Measurements from ENCODE around the gene OR5D18. TPM values are rescaled to one million over a fixed set of nuclear protein-coding genes. Genes with fewer than 3 reads are reported as not detected.
"Not testable (repeated sequence)": the region's sequence is repeated elsewhere in the genome, so short reads cannot be mapped to it uniquely, and the experiment has no call there.

Gene OR5D18
- total RNA-seq, result not detected

DNA sequence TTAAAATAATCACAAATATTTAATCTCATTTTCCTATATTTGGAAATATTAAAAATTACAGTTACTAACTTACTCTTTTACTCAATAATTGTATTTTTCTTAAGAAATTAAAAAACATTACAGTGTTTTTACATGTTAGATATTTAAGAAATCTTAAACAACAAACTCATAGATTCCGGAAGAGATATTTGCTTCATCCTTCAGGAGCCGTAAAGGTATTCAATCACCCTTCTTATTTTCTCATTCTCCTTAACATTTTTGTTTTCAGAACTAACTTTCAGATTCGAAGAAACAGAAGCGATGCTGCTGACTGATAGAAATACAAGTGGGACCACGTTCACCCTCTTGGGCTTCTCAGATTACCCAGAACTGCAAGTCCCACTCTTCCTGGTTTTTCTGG is at the start of gene OR5D18:
Gene OR5D18, plus strand, starts transcription at position 301 of the 400 bp plus-strand sequence. Its CDS starts 0 bp downstream, at position 301.
- peaks cover 0 to 4% of the 10 kb centered on the region in 2 donors for H3K36me3 Mint-ChIP-seq (ENCODE audit: insufficient read depth in 2 of 2)
- H3K9me3 Mint-ChIP-seq, result peaks cover 12 to 17% of the 10 kb centered on the region in 2 donors
- ATAC-seq (replicated peaks in 1 of 2) (no peak), DNase-seq (no peak)
- H3K27ac Mint-ChIP-seq, result no peak within 1 kb of the TSS
- no peaks in the 10 kb centered on the region for H3K4me1 Mint-ChIP-seq (ENCODE audit: low read depth)
- H3K27me3 Mint-ChIP-seq (ENCODE audit: low read depth), result no peaks in the 10 kb centered on the region
- no peak within 1 kb of the TSS for H3K4me3 Mint-ChIP-seq

DNA sequence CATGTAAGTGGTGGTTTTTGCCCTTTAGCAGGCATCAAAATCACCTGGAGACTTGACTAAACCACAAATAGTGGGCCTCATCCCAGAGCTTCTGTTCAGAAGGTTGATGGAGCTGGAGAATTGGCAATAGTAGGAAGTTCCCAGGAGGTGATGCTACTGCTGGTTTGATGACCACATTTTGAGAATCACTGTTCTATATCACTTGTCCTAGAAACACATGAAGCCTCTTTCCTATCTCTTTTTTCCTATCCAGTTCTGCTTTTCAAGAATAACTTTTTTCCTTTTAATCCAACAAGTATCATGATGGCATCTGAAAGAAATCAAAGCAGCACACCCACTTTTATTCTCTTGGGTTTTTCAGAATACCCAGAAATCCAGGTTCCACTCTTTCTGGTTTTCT is 46.3 kb upstream of the OR5D18 start, which contains the start of gene OR5D13:
Gene OR5D13, plus strand, starts transcription at position 301 of the 400 bp plus-strand sequence. Its CDS starts 0 bp downstream, at position 301.
- ATAC-seq (replicated peaks in 1 of 2), result no peak
- H3K9me3 Mint-ChIP-seq, result peaks cover 6 to 8% of the 10 kb centered on the region in 2 donors
- no peak for DNase-seq
- no peak within 1 kb of the TSS for H3K4me3 Mint-ChIP-seq
- peaks cover 0 to 2% of the 10 kb centered on the region in 2 donors for H3K36me3 Mint-ChIP-seq (ENCODE audit: insufficient read depth in 2 of 2)
- H3K27ac Mint-ChIP-seq, result no peak within 1 kb of the TSS
- no peaks in the 10 kb centered on the region for H3K27me3 Mint-ChIP-seq (ENCODE audit: low read depth)
- no peaks in the 10 kb centered on the region for H3K4me1 Mint-ChIP-seq (ENCODE audit: low read depth)

DNA sequence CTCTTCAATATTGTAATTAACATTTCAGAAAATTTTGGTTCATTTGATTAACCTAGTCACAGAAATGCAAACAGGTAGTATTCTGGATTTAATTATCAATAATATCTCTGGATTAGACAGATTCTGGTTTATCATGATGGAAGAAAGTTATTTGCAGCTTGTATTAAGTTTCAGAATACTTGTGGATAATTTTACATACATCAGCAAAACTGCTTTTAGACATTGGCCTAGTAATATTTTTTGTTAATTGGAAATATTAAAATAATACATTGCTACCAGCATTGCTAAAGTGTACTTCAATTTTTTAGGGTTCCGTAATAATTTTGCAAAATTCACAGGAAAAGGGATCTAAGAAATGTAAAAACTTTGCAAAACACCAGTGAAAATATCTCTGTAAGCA is 27.8 kb upstream of the OR5D18 start:
- no peak for DNase-seq
- no peaks in the 10 kb centered on the region for H3K27me3 Mint-ChIP-seq (ENCODE audit: low read depth)

DNA sequence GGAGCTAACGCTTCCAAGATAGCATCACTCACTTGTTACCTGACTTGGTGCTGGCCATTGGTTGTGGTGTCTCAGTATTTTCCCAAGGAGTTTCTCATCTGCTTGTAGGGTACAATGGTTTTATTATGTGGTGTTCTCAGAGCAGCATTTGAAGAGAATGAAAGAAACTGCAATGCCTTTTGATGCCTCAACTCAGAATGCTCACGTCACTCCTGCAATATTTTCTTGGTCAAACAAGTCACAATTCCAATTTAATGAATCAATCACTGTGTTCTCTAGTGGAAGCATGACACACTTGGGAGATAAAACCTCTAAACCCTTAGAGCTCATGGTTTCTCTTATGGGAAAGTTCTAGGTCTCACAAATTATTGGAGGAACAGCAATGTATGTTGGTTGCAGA is 26.1 kb upstream of the OR5D18 start:
- peaks cover 0 to 3% of the 10 kb centered on the region in 2 donors for H3K36me3 Mint-ChIP-seq (ENCODE audit: insufficient read depth in 2 of 2)
- no peak overlapping the region for H3K4me3 Mint-ChIP-seq
- no peaks in the 10 kb centered on the region for H3K4me1 Mint-ChIP-seq (ENCODE audit: low read depth)
- H3K27ac Mint-ChIP-seq, result no peak overlapping the region
- DNase-seq (no peak), ATAC-seq (replicated peaks in 1 of 2) (no peak)
- H3K9me3 Mint-ChIP-seq, result peaks cover 7 to 16% of the 10 kb centered on the region in 2 donors
- H3K27me3 Mint-ChIP-seq (ENCODE audit: low read depth), result no peaks in the 10 kb centered on the region

More for the DNA sequence above, 27.8 kb upstream of the OR5D18 start:
- Mint-ChIP-seq H3K9me3 (peaks cover 11 to 22% of the 10 kb centered on the region in 2 donors), H3K4me3 (no peak overlapping the region), H3K27ac (no peak overlapping the region), H3K4me1 (ENCODE audit: low read depth) (no peaks in the 10 kb centered on the region), H3K36me3 (ENCODE audit: insufficient read depth in 2 of 2) (peaks cover 0 to 3% of the 10 kb centered on the region in 2 donors)
- ATAC-seq (replicated peaks in 1 of 2), result no peak

DNA sequence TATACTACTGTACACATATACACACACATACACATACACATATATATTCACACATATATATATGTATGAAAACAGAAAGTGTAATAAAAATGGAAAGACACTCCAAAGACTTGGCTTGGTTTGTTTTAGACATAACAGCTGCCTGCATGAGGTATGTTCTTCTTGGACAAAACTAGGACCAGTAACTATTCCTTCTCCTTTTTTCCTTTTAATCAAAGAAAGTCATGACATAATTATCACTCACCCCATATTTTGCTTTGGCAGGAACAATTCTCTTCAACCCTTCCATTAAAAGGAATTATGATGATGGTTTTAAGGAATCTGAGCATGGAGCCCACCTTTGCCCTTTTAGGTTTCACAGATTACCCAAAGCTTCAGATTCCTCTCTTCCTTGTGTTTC is 24.2 kb upstream of the OR5D18 start, which contains the start of gene OR5D14:
Gene OR5D14, plus strand, starts transcription at position 301 of the 400 bp plus-strand sequence. Its CDS starts 0 bp downstream, at position 301.
- no peak within 1 kb of the TSS for H3K27ac Mint-ChIP-seq
- ATAC-seq (replicated peaks in 1 of 2) (no peak), DNase-seq (no peak)
- no peaks in the 10 kb centered on the region for H3K4me1 Mint-ChIP-seq (ENCODE audit: low read depth)
- peaks cover 18 to 25% of the 10 kb centered on the region in 2 donors for H3K9me3 Mint-ChIP-seq
- no peaks in the 10 kb centered on the region for H3K27me3 Mint-ChIP-seq (ENCODE audit: low read depth)
- H3K36me3 Mint-ChIP-seq (ENCODE audit: insufficient read depth in 2 of 2), result peaks cover 0 to 6% of the 10 kb centered on the region in 2 donors
- H3K4me3 Mint-ChIP-seq, result no peak within 1 kb of the TSS

DNA sequence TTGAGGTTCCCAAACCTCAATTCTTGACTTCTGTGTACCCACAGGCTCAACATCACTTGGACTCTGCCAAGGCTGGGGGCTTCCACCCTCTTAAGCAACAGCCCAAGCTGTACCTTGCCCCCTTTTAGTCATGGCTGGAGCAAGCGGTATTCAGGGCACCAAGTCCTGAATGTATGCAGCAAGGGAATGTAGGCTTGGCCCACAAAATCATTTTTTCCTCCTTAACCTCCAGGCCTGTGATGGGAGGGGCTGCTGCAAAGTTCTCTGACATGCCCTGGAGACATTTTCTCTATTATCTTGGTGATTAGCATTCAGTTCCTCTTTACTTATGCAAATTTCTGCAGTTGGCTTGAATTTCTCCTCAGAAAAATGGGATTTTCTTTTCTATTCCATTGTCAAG is 13.2 kb upstream of the OR5D18 start:
- no peaks in the 10 kb centered on the region for H3K4me1 Mint-ChIP-seq (ENCODE audit: low read depth)
- peaks cover 2 to 4% of the 10 kb centered on the region in 2 donors for H3K36me3 Mint-ChIP-seq (ENCODE audit: insufficient read depth in 2 of 2)
- no peak for DNase-seq
- H3K27ac Mint-ChIP-seq, result no peak overlapping the region
- no peaks in the 10 kb centered on the region for H3K27me3 Mint-ChIP-seq (ENCODE audit: low read depth)
- ATAC-seq (replicated peaks in 1 of 2), result no peak
- H3K4me3 Mint-ChIP-seq, result no peak overlapping the region
- peaks cover 14 to 22% of the 10 kb centered on the region in 2 donors for H3K9me3 Mint-ChIP-seq

DNA sequence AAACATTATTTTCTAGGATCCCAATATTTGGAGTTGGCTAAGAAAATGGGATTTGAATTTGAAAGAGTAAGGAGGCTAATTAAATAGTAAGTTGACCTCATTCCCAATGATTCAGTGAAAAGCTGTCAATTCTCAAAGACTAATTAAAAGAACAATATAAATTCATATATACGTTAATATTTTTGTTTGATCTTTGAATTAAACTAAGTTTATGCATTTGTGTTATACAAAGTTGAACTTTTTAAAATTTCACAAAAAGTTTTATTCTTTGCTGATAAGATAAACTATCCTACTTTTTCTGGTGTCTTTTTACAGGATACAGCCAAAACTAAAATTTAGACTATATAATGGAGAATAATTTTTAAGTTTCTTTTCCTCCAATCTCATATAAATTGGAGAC is 8.4 kb upstream of the OR5D18 start, which contains the start of gene OR5L1:
Gene OR5L1, plus strand, starts transcription at position 301 of the 400 bp plus-strand sequence. CDS start 100 bp downstream, outside the sequence.
- no peak within 1 kb of the TSS for H3K4me3 Mint-ChIP-seq
- H3K36me3 Mint-ChIP-seq (ENCODE audit: insufficient read depth in 2 of 2), result peaks cover 2 to 6% of the 10 kb centered on the region in 2 donors
- DNase-seq (no peak), ATAC-seq (replicated peaks in 1 of 2) (no peak)
- no peaks in the 10 kb centered on the region for H3K4me1 Mint-ChIP-seq (ENCODE audit: low read depth)
- H3K27ac Mint-ChIP-seq, result no peak within 1 kb of the TSS
- H3K9me3 Mint-ChIP-seq, result peaks cover 15 to 17% of the 10 kb centered on the region in 2 donors
- H3K27me3 Mint-ChIP-seq (ENCODE audit: low read depth), result no peaks in the 10 kb centered on the region

DNA sequence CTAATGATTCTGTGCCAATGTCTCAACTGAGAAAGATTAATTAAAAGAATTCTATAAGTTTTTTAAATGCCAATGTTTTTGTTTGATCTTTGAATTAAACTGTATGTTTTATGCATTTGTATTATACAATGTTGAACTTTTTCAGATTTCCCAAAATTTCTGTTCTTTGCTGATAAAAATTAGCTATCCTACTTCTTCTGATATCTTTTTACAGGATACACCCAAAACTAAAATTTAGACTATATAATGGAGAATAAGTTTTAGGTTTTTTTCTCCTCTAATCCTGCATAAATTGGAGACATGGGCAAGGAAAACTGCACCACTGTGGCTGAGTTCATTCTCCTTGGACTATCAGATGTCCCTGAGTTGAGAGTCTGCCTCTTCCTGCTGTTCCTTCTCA is 7.5 kb downstream of the OR5D18 start, which contains the start of gene OR5L2:
Gene OR5L2, plus strand, starts transcription at position 301 of the 400 bp plus-strand sequence. Its CDS starts 0 bp downstream, at position 301.
- Mint-ChIP-seq H3K27me3 (ENCODE audit: low read depth) (no peaks in the 10 kb centered on the region), H3K9me3 (peaks cover 8 to 11% of the 10 kb centered on the region in 2 donors), H3K27ac (no peak within 1 kb of the TSS), H3K36me3 (ENCODE audit: insufficient read depth in 2 of 2) (no peaks in the 10 kb centered on the region), H3K4me3 (no peak within 1 kb of the TSS), H3K4me1 (ENCODE audit: low read depth) (no peaks in the 10 kb centered on the region)
- ATAC-seq (replicated peaks in 1 of 2) (no peak), DNase-seq (no peak)

DNA sequence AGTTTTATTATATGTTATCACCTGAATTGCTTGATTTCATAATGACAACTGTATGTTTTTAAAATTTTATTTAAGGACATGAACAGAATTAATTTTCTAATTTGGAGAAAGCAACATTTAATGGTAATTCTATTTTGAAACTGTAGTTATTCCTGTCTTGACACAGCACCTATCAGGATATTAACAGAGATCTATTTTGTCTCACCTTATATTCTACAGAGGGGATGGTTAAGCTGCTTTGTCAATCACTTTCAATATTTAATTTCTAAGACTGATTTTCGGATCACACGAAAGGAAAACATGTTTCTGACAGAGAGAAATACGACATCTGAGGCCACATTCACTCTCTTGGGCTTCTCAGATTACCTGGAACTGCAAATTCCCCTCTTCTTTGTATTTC is 19.0 kb downstream of the OR5D18 start, which contains the start of gene OR5D16:
Gene OR5D16, plus strand, starts transcription at position 301 of the 400 bp plus-strand sequence. Its CDS starts 0 bp downstream, at position 301.
- H3K36me3 Mint-ChIP-seq (ENCODE audit: insufficient read depth in 2 of 2), result peaks cover 0 to 2% of the 10 kb centered on the region in 2 donors
- H3K27me3 Mint-ChIP-seq (ENCODE audit: low read depth), result no peaks in the 10 kb centered on the region
- H3K4me1 Mint-ChIP-seq (ENCODE audit: low read depth), result no peaks in the 10 kb centered on the region
- DNase-seq (no peak), ATAC-seq (replicated peaks in 1 of 2) (no peak)
- H3K27ac Mint-ChIP-seq, result no peak within 1 kb of the TSS
- no peak within 1 kb of the TSS for H3K4me3 Mint-ChIP-seq
- H3K9me3 Mint-ChIP-seq, result peaks cover 6 to 11% of the 10 kb centered on the region in 2 donors

DNA sequence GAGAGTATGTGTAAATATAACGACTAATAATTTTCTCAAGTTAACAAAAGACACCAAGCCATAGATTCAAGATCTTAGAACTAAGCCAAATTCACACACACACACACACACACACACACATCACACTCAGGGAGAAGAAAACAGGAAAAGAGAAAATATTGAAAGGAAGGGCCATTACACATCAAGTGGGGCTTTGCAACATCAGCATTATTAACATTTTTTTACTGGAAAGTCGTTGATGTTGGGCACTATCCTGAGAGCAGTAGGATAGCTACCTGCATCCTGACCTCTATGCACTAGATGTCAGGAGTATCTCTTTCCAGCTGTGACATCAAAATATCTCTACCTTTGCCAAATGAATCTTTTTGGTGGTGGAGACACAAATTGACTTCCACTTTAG is 28.0 kb downstream of the OR5D18 start:
- Mint-ChIP-seq H3K36me3 (ENCODE audit: insufficient read depth in 2 of 2) (no peaks in the 10 kb centered on the region), H3K9me3 (peaks cover 5 to 12% of the 10 kb centered on the region in 2 donors), H3K4me1 (ENCODE audit: low read depth) (no peaks in the 10 kb centered on the region), H3K27ac (no peak overlapping the region), H3K27me3 (ENCODE audit: low read depth) (no peaks in the 10 kb centered on the region), H3K4me3 (no peak overlapping the region)
- ATAC-seq (replicated peaks in 1 of 2), result no peak
- no peak for DNase-seq

DNA sequence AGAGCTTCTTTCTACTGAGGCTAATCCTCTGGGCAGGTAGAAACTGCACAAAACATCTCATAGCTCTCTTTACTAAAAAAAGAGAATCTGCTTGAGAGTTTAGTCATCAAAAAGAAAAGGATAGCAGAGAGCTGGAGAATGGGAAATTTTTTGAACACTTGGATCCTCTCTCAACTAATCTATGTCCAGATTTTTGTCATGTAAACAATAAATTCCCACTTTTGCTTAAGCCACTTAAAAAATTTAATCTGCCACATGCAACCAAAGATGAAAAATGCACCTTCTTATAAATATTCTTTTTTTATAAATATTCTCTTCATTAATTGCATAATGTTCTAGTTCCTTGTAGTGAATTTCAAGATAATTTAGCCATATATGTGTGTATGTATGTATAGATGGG is 29.6 kb downstream of the OR5D18 start:
- Mint-ChIP-seq H3K27ac (no peak overlapping the region), H3K27me3 (ENCODE audit: low read depth) (no peaks in the 10 kb centered on the region), H3K9me3 (peaks cover 8 to 17% of the 10 kb centered on the region in 2 donors), H3K4me3 (no peak overlapping the region), H3K4me1 (ENCODE audit: low read depth) (no peaks in the 10 kb centered on the region), H3K36me3 (ENCODE audit: insufficient read depth in 2 of 2) (no peaks in the 10 kb centered on the region)
- DNase-seq (no peak), ATAC-seq (replicated peaks in 1 of 2) (no peak)

DNA sequence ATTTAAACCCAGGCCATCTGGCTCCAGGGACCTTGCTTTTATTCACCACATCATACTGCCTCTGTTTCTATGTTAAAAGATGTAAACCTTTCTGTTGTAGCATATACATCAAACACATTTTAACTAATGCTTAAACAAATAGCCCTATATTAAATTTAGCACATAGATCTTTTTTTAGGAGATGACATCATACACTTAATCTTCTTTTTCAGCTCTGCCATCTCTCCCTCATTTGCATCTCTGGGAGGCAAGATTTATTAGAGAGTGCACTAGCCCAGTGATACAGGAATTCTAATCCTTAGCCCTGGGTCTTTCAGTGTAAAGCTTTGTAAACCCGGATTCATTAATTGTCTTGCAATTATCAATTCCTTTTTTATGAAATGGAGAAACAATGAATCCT is 32.7 kb downstream of the OR5D18 start:
- H3K27me3 Mint-ChIP-seq (ENCODE audit: low read depth), result no peaks in the 10 kb centered on the region
- DNase-seq (no peak), ATAC-seq (replicated peaks in 1 of 2) (no peak)
- H3K9me3 Mint-ChIP-seq, result peaks cover 12 to 21% of the 10 kb centered on the region in 2 donors
- H3K27ac Mint-ChIP-seq, result no peak overlapping the region
- H3K36me3 Mint-ChIP-seq (ENCODE audit: insufficient read depth in 2 of 2), result no peaks in the 10 kb centered on the region
- H3K4me1 Mint-ChIP-seq (ENCODE audit: low read depth), result no peaks in the 10 kb centered on the region
- no peak overlapping the region for H3K4me3 Mint-ChIP-seq

DNA sequence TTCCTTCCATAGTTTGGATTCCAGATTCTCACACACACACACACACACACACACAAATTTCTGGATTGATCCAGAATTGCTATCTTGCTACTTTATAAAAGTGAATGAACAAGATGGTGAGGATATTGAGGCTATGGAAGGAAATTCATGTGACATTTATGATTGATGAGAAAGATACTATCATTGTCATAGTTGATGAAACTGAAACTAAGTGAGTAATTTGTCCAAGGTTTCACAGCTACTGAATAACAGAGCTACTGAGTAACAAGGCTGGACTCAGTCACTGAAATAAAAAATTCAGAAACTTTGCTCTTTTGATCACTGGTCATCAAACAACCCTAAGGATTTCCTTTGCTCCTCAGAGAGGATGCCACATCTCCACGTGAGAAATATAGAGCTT is 35.3 kb downstream of the OR5D18 start:
- no peak overlapping the region for H3K27ac Mint-ChIP-seq
- DNase-seq (no peak), ATAC-seq (replicated peaks in 1 of 2) (no peak)
- peaks cover 0 to 3% of the 10 kb centered on the region in 2 donors for H3K36me3 Mint-ChIP-seq (ENCODE audit: insufficient read depth in 2 of 2)
- H3K27me3 Mint-ChIP-seq (ENCODE audit: low read depth), result no peaks in the 10 kb centered on the region
- no peak overlapping the region for H3K4me3 Mint-ChIP-seq
- peaks cover 11 to 16% of the 10 kb centered on the region in 2 donors for H3K9me3 Mint-ChIP-seq
- no peaks in the 10 kb centered on the region for H3K4me1 Mint-ChIP-seq (ENCODE audit: low read depth)

DNA sequence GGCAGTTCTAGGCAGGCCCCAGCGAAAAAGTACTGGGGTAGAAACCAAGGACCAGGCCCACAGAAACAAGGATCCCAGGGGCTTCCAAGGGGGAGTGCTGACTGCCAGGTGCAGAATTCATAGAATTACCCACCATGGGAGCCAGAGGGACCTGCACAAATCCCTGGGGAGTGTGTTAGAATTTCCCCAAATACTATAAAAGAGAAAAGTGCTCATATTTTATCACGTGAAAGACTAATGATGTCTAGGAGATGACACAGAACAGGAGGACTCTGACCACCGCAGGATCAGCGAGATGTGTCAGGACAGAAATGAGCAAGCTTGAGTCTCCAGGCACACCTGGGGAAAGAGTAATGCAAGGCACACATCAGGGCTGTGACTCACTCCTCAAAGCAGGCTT is 47.9 kb downstream of the OR5D18 start:
- H3K36me3 Mint-ChIP-seq (ENCODE audit: insufficient read depth in 2 of 2); H3K4me3 Mint-ChIP-seq; H3K9me3 Mint-ChIP-seq; H3K27ac Mint-ChIP-seq; DNase-seq; H3K4me1 Mint-ChIP-seq (ENCODE audit: low read depth); H3K27me3 Mint-ChIP-seq (ENCODE audit: low read depth); ATAC-seq (replicated peaks in 1 of 2): not testable (repeated sequence)
